Mammary epithelial cell (primary cell): ENCODE results near the gene RDH16.

Experiments
- EZH2 ChIP-seq: IDR thresholded peaks from 2 replicates; pipeline ENCODE4 v1.6.1; 2012; ENCODE audit warnings: low read length, inconsistent platforms, borderline replicate concordance
- TF ChIP-seq, protein P1 (sequence below), 2 donors: IDR thresholded peaks in 1 of 2; conservative IDR thresholded peaks in 1 of 2; 2 replicates each; pipeline ENCODE4 v1.5.1; 2011 to 2012; ENCODE audit warnings: inconsistent platforms in 2 of 2, low read length in 2 of 2, mild to moderate bottlenecking in 2 of 2, control low read depth in 1 of 2, low read depth in 1 of 2; ENCODE audit not compliant: insufficient read depth in 1 of 2; ENCODE audit errors: extremely low read depth in 1 of 2

DNA sequence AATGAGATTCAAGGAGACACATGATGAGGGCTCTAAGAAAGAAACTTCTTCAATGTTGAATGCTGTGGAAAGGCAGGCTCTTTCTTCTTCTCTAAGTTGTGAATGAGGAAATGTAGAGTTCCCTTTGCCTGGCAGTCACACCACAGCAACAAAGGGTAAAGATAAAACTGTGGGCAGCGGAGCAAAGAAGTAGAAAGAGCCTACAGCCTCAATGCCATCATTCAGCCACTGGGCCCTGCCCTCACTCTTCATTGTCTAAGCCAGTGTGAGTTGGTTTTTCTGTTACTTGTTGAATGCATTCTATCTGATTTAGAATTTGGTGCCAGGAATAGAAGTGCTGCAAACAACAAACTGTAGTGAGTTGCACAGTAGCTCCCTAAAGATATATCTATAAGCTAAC is 35.4 kb downstream of the RDH16 start:
- TF ChIP-seq, protein P1, sequence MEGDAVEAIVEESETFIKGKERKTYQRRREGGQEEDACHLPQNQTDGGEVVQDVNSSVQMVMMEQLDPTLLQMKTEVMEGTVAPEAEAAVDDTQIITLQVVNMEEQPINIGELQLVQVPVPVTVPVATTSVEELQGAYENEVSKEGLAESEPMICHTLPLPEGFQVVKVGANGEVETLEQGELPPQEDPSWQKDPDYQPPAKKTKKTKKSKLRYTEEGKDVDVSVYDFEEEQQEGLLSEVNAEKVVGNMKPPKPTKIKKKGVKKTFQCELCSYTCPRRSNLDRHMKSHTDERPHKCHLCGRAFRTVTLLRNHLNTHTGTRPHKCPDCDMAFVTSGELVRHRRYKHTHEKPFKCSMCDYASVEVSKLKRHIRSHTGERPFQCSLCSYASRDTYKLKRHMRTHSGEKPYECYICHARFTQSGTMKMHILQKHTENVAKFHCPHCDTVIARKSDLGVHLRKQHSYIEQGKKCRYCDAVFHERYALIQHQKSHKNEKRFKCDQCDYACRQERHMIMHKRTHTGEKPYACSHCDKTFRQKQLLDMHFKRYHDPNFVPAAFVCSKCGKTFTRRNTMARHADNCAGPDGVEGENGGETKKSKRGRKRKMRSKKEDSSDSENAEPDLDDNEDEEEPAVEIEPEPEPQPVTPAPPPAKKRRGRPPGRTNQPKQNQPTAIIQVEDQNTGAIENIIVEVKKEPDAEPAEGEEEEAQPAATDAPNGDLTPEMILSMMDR (conservative IDR thresholded peaks at IDR 0.05 in 1 of 2, IDR thresholded peaks at IDR 0.05 in 1 of 2; ENCODE audit: extremely low read depth in 1 of 2, insufficient read depth in 1 of 2, low read depth in 1 of 2, low read length in 2 of 2), result no peak
- no peak for TF ChIP-seq EZH2
